C4-2B (cell line): Measurements from ENCODE around the gene TLN1.

Source experiments
- CTCF ChIP-seq: fragments of 450-650 bp; conservative IDR thresholded peaks from 2 replicates; pipeline ENCODE4 v1.5.1; 2017; ENCODE audit warnings: mild to moderate bottlenecking
- ZFX ChIP-seq: fragments of 450-650 bp; IDR thresholded peaks from 2 replicates; pipeline ENCODE4 v1.6.1; 2017

- no peak for TF ChIP-seq CTCF
- no peak for TF ChIP-seq ZFX
Measured at GRCh38 chr9:35683323-35683722, 48.7 kb downstream of the TLN1 start.
